ENCODE results near the gene GALNT6.
A peak's percentile ranks its signal among the peaks of the same experiment; 100 is the strongest.

The GALNT6 gene

GRCh38 chr12:51390891-51391282, 319 bp downstream of the GALNT6 start:
- no peak for DNase-seq (ENCODE audit: extremely low read depth, low read depth)
- peak overlapping the region; percentile 51 for H3K4me3 ChIP-seq (replicated peaks; ENCODE audit: low read depth, low read length)
- TF ChIP-seq, protein P1, sequence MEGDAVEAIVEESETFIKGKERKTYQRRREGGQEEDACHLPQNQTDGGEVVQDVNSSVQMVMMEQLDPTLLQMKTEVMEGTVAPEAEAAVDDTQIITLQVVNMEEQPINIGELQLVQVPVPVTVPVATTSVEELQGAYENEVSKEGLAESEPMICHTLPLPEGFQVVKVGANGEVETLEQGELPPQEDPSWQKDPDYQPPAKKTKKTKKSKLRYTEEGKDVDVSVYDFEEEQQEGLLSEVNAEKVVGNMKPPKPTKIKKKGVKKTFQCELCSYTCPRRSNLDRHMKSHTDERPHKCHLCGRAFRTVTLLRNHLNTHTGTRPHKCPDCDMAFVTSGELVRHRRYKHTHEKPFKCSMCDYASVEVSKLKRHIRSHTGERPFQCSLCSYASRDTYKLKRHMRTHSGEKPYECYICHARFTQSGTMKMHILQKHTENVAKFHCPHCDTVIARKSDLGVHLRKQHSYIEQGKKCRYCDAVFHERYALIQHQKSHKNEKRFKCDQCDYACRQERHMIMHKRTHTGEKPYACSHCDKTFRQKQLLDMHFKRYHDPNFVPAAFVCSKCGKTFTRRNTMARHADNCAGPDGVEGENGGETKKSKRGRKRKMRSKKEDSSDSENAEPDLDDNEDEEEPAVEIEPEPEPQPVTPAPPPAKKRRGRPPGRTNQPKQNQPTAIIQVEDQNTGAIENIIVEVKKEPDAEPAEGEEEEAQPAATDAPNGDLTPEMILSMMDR (IDR thresholded peaks at IDR 0.05; ENCODE audit: low read depth, low read length, missing control alignments) = no peak

DNA sequence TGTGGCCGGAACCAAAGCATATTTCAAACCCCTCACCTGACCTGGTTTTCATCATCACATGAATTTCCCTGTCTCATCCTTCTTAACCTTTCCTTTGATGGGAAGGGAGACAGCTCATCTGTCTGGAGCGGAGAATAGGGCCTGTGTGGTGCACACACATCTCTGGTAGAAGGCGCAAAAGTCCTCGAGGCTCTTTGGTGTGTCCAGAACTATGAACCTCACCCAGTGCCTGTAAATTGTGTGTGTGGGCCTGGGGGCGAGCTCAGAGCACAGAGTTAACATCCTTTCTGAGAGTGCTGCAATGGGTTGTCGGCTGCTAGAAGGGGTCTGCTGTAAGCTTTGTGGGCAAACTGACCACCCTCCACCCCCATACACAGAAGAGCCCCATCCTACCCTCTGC, 749 bp downstream of the GALNT6 start:
- TF ChIP-seq, protein P1 (IDR thresholded peaks at IDR 0.05; ENCODE audit: low read depth, low read length, missing control alignments) = no peak
- peak overlapping the region; percentile 51; the same call in 1 of the 2 replicates for H3K4me3 ChIP-seq (replicated peaks; ENCODE audit: low read depth, low read length)
- DNase-seq (ENCODE audit: extremely low read depth, low read depth) = no peak

DNA sequence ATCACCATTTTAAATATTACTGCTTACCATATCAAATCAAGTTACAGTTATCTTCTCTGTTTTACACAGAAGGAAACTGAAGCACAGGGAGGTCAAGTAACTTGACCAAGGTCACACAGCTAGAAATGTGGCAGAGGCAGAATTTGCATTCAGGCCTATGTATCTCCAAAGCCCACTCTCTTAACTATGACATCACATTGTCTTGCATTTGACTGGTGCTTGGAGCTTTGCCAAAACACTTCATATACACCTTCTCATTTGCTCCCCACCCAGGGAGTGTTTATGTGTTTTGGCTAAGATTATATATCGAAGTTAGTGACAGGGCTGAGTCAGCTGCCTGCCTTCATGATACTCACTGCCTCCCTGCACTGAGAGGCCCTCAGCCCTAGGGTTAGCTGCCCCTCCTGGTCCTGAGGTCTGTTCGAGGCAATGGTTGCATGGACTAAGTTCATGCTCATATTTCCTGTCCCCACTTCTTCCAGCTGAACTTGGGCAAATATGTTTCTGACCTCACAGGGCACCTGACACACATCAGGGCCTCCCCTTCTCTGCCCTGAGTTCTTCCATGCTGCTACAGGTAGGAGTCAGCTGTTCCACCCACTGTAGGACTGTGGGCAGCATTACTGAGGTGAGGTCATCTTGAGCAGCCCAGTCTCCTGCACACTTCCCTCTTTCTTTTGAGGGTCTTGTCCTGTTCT, 1.8 kb downstream of the GALNT6 start:
- DNase-seq (ENCODE audit: extremely low read depth, low read depth) = peak; percentile 54
- H3K4me3 ChIP-seq (replicated peaks; ENCODE audit: low read depth, low read length) = no peak overlapping the region
- TF ChIP-seq, protein P1 (IDR thresholded peaks at IDR 0.05; ENCODE audit: low read depth, low read length, missing control alignments) = no peak

DNA sequence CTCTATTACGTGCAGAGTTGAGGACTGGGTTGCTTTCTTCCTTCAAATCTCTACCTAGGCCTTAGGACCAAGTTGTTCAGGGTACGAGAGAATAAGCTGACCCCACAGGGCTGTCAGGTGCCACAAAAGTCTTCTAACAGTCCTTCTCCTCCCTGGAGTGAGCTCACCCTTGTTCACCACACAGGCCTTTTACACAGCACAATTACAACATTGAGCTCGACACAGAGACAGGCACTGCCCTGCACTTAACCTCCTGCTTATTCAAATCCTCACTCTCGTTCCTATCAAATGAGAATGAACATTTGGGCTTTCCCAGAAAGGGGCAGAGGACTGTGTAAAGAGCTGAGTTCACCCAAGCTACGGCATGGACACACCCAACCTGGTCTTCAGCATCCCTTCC, 2.4 kb downstream of the GALNT6 start:
- no peak overlapping the region for H3K4me3 ChIP-seq (replicated peaks; ENCODE audit: low read depth, low read length)
- TF ChIP-seq, protein P1 (IDR thresholded peaks at IDR 0.05; ENCODE audit: low read depth, low read length, missing control alignments) = no peak
- no peak for DNase-seq (ENCODE audit: extremely low read depth, low read depth)

GRCh38 chr12:51388069-51388799, 3.0 kb downstream of the GALNT6 start:
- TF ChIP-seq, protein P1 (IDR thresholded peaks at IDR 0.05; ENCODE audit: low read depth, low read length, missing control alignments) = no peak
- no peak overlapping the region for H3K4me3 ChIP-seq (replicated peaks; ENCODE audit: low read depth, low read length)
- DNase-seq (ENCODE audit: extremely low read depth, low read depth) = no peak

DNA sequence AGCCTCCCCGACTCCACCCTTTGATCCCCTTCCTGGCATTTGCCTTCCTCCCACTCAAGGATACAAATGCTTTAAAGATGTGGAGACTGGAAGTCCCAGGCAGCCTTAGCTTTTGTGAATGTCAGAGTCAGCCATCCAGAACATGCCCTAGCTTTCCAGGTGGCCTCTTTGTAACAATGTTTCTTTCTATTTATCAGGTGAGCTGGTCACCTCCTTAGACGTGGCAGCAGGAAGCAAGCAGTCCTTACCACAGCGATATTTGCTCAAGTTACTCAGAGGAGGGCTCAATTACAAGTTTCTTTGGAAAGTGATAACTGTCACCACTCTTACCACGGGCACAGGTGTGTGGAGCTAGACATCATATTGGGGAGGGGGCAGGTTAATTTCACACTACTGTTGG, 4.9 kb downstream of the GALNT6 start:
- DNase-seq (ENCODE audit: extremely low read depth, low read depth) = no peak
- H3K4me3 ChIP-seq (replicated peaks; ENCODE audit: low read depth, low read length) = no peak overlapping the region
- TF ChIP-seq, protein P1 (IDR thresholded peaks at IDR 0.05; ENCODE audit: low read depth, low read length, missing control alignments) = no peak

Data from HFF-Myc (cell line).